ENCODE data around the gene HPSE. TPM values are rescaled to one million over a fixed set of nuclear protein-coding genes. Genes with fewer than 3 reads are reported as not detected.

HPSE gene
- total and polyA plus RNA-seq, 2 of the 13 experiments (the other 11 are each of a cell fraction or from before 2014, with no cell fraction given), result not detected

DNA sequence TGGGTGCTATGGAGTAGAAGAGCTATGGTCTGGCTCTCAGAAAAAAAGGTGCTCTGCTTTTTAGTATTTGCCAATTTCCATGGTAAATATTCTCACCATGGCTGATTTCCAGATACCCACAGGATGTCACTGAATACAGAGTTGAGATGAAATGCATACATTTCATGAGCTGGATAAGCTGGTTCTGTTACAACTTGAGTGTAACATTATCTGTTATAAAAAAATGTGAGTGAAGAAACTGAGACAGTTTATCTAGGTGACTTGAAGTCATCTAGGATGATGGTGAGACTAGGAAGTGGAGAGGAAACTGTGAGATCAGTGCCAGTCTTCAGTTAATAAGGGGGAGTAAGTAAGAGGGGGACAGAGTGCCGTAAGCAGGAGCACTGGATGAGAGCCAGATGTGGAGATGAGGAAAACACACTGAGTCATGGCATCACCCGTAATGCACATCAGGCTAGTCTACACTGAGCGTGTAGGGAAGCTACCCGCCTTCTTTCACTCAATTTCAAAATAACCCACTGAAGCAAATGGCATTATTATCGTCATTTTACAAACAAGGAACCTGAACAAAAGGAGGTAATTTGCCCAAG is 5.0 kb downstream of the HPSE start:
- in situ Hi-C loops (cut with HindIII; ENCODE audit: extremely low pct_ligation_motif_present, low pct_unique_long_range_greater_than_20kb), result no loop called here
- Histone ChIP-seq H4K20me1 (ENCODE audit: insufficient read depth, low read length) (no peaks in the 10 kb centered on the region), H3K36me3 (replicated peaks in 1 of 2; ENCODE audit: control insufficient read depth in 1 of 2, insufficient read depth in 2 of 2, low read length in 2 of 2) (no peaks in the 10 kb centered on the region), H3K9me3 (ENCODE audit: low read length) (no peaks in the 10 kb centered on the region), H3K4me3 (replicated peaks in 1 of 3; ENCODE audit: insufficient read depth in 1 of 3, low read depth in 2 of 3, low read length in 3 of 3) (no peak overlapping the region), H3K27me3 (ENCODE audit: control insufficient read depth in 1 of 2, insufficient read depth in 2 of 2, low read length in 2 of 2) (peaks cover 3 to 24% of the 10 kb centered on the region in 2 experiments), H3K4me1 (ENCODE audit: insufficient read depth, low read length) (0 out of 2 replicates have a peak, but pooled peaks cover 4% of the 10 kb centered on the region), H3K9ac (ENCODE audit: insufficient read depth, low read depth, low read length) (no peak overlapping the region), H2AFZ (ENCODE audit: low read length) (no peak overlapping the region), H3K79me2 (ENCODE audit: insufficient read depth, low read length) (no peaks in the 10 kb centered on the region), H3K4me2 (ENCODE audit: low read depth, low read length) (no peak overlapping the region), H3K27ac (ENCODE audit: extremely low read length, insufficient read depth, low read length) (no peak overlapping the region)
- DNase-seq (ENCODE audit: low spot score) (no peak), ATAC-seq (no peak), FAIRE-seq (no peak)
- BruUV-seq (replicated peaks), result no TSS peak
- intact Hi-C loops (cut with micrococcal nuclease; ENCODE audit: unreplicated experiment), result no loop called here
- CTCF ChIA-PET (ENCODE audit: low intra/inter-chr PET ratio, low total read pairs), result no interaction called here
- POLR2A ChIA-PET, result no interaction called here
- TF ChIP-seq ZNF670 (CRISPR knock-in tag; IDR thresholded peaks at IDR 0.05; ENCODE audit: borderline replicate concordance) (no peak), ZNF772 (CRISPR knock-in tag; IDR thresholded peaks at IDR 0.05) (no peak), TOPORS (CRISPR knock-in tag; IDR thresholded peaks at IDR 0.05) (no peak), TBP (CRISPR knock-in tag; IDR thresholded peaks at IDR 0.05) (no peak), EEA1 (CRISPR knock-in tag; IDR thresholded peaks at IDR 0.05; ENCODE audit: borderline replicate concordance) (no peak), ZBTB21 (CRISPR knock-in tag; IDR thresholded peaks at IDR 0.05) (no peak), HNRNPK (IDR thresholded peaks at IDR 0.05; ENCODE audit: low read depth, low read length, poor library complexity, severe bottlenecking) (no peak), CBX1 (IDR thresholded peaks at IDR 0.05; ENCODE audit: low read depth) (no peak), CBX2 (IDR thresholded peaks at IDR 0.05; ENCODE audit: low read depth, low read length) (no peak), CBX2 (CRISPR knock-in tag; IDR thresholded peaks at IDR 0.05; ENCODE audit: low read depth) (no peak), PAWR (CRISPR knock-in tag; IDR thresholded peaks at IDR 0.05; ENCODE audit: borderline replicate concordance) (no peak), DMAP1 (CRISPR knock-in tag; IDR thresholded peaks at IDR 0.05) (no peak), NFIC (IDR thresholded peaks at IDR 0.05; ENCODE audit: low read length) (no peak), SAP130 (CRISPR knock-in tag; IDR thresholded peaks at IDR 0.05; ENCODE audit: low read depth) (no peak), NFYB (CRISPR knock-in tag; IDR thresholded peaks at IDR 0.05) (no peak)
- TF ChIP-seq, protein P1, sequence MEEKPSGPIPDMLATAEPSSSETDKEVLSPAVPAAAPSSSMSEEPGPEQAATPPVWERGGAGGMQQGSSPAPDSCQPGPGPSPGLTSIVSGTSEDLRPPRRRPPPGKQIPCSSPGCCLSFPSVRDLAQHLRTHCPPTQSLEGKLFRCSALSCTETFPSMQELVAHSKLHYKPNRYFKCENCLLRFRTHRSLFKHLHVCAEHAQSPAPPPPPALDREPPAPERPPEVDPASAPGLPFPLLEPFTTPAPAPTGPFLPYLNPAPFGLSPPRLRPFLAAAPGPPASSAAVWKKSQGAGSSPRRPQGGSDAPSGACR (CRISPR knock-in tag; IDR thresholded peaks at IDR 0.05), result no peak
- TF ChIP-seq, protein P2, sequence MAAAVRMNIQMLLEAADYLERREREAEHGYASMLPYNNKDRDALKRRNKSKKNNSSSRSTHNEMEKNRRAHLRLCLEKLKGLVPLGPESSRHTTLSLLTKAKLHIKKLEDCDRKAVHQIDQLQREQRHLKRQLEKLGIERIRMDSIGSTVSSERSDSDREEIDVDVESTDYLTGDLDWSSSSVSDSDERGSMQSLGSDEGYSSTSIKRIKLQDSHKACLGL (CRISPR knock-in tag; IDR thresholded peaks at IDR 0.05), result no peak
- TF ChIP-seq, protein P3, sequence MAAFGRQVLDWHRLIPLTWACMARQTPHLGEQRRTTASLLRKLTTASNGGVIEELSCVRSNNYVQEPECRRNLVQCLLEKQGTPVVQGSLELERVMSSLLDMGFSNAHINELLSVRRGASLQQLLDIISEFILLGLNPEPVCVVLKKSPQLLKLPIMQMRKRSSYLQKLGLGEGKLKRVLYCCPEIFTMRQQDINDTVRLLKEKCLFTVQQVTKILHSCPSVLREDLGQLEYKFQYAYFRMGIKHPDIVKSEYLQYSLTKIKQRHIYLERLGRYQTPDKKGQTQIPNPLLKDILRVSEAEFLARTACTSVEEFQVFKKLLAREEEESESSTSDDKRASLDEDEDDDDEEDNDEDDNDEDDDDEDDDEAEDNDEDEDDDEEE (CRISPR knock-in tag; IDR thresholded peaks at IDR 0.05), result no peak
- WGBS (ENCODE audit: low lambda C conversion rate), result 61% methylated on average over 5 of the region's 5 CpGs

Data from HepG2 (cell line).